ENCODE results near the gene CLCN6. TPM values are rescaled to one million over a fixed set of nuclear protein-coding genes. Genes with fewer than 3 reads are reported as not detected.

CLCN6 gene
- total and polyA plus RNA-seq, 2 donors (not counting 1 experiment from before 2014, with no cell fraction given), result 35.0 to 99.8 TPM

DNA sequence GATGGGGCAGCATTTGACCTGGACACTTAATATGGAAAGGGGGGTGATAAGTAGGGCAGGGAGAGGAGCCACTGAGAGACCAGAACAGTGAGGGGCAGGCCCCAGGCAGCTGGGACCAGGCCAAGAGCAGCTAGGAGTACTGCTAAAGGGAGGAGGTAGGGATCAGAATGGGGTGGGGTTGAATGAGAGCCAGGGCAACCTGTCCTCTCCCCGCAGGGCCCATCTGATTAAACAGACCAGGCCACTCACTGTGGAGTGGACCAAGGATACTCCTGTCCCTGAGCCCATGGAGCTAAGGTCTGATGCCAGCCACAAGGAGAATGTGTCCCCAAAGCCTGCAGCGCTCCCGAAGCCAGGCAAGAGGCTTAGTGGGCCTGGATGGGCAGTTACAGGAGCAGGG, 41.9 kb upstream of the CLCN6 start:
- Histone ChIP-seq H3K79me2 (ENCODE audit: control insufficient read depth, insufficient read depth, low read length) (no peaks in the 10 kb centered on the region), H3K27me3 (replicated peaks in 1 of 4; ENCODE audit: control extremely low read depth in 1 of 4, control insufficient read depth in 3 of 4, insufficient read depth in 4 of 4, low read length in 3 of 4) (peaks cover 0 to 21% (median 2%) of the 10 kb centered on the region in 4 experiments), H3K36me3 (replicated peaks in 1 of 2; ENCODE audit: control extremely low read depth in 1 of 2, control insufficient read depth in 1 of 2, extremely low read depth in 1 of 2, insufficient read depth in 2 of 2, low read length in 1 of 2) (no peaks in the 10 kb centered on the region), H3K9ac (ENCODE audit: low read length) (no peak overlapping the region), H3K4me2 (replicated peaks; ENCODE audit: low read depth, low read length, poor library complexity, severe bottlenecking) (no peak overlapping the region), H2AFZ (ENCODE audit: insufficient read depth, low read depth, low read length, poor library complexity, severe bottlenecking) (no peak overlapping the region), H3K4me1 (ENCODE audit: control insufficient read depth in 2 of 2, insufficient read depth in 2 of 2, low read length in 2 of 2) (peaks cover 6 to 7% of the 10 kb centered on the region in 2 donors), H3K4me3 (ENCODE audit: control extremely low read depth in 1 of 5, extremely low read depth in 1 of 5, insufficient read depth in 1 of 5, low read depth in 2 of 5, low read length in 4 of 5) (no peak overlapping the region), H4K20me1 (ENCODE audit: control insufficient read depth, insufficient read depth, low read length, poor library complexity, severe bottlenecking) (no peaks in the 10 kb centered on the region), H3K9me3 (ENCODE audit: control extremely low read depth in 1 of 3, control insufficient read depth in 2 of 3, insufficient read depth in 1 of 3, low read length in 2 of 3) (peaks cover 0 to 5% (median 0%) of the 10 kb centered on the region in 3 donors), H3K27ac (ENCODE audit: low read length in 2 of 2) (no peak overlapping the region)
- ChIA-PET CTCF (no interaction called here), POLR2A (no interaction called here)
- no peaks in the 10 kb centered on the region for H3K9me3 Mint-ChIP-seq (ENCODE audit: insufficient read depth)
- H3K27ac Mint-ChIP-seq, result no peak overlapping the region
- peaks cover 3% of the 10 kb centered on the region for H3K4me1 Mint-ChIP-seq
- DNase-seq, result no peak
- intact Hi-C loops (cut with micrococcal nuclease), result no loop called here
- H3K27me3 Mint-ChIP-seq, result peaks cover 18% of the 10 kb centered on the region
- 98% methylated on average over 3 of the region's 3 CpGs for WGBS (ENCODE audit: insufficient coverage)
- ATAC-seq (ENCODE audit: low read depth), result no peak
- TF ChIP-seq CTCF (IDR thresholded peaks at IDR 0.05), result no peak
- TF ChIP-seq EZH2 (IDR thresholded peaks at IDR 0.05; ENCODE audit: borderline replicate concordance, insufficient read depth, low read depth, low read length, poor library complexity, severe bottlenecking), result no peak
- H3K4me3 Mint-ChIP-seq, result no peak overlapping the region

DNA sequence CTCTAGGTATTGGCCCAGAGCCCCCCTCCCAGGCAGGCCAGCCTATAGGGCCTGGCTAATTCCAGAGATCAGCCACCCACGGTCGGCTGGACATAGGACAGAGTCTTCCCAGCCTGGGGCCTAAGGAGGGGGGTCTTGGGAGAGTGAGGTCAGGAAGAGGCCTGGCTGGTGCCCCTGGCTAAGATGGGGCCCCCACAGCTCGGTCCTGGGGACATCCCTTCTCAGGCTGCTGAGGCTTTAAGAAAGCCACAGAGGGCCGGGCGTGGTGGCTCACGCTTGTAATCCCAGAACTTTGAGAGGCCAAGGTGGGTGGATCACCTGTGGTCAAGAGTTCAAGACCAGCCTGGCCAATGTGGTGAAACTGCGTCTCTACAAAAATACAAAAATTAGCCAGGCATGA, 41.5 kb upstream of the CLCN6 start:
- DNase-seq (no peak), ATAC-seq (ENCODE audit: low read depth) (no peak)
- WGBS (ENCODE audit: insufficient coverage), result 86% methylated on average over 6 of the region's 7 CpGs
- TF ChIP-seq CTCF (IDR thresholded peaks at IDR 0.05) (no peak), EZH2 (IDR thresholded peaks at IDR 0.05; ENCODE audit: borderline replicate concordance, insufficient read depth, low read depth, low read length, poor library complexity, severe bottlenecking) (no peak)
- Histone ChIP-seq H3K27me3 (replicated peaks in 1 of 4; ENCODE audit: control extremely low read depth in 1 of 4, control insufficient read depth in 3 of 4, insufficient read depth in 4 of 4, low read length in 3 of 4) (peaks cover 0 to 21% (median 2%) of the 10 kb centered on the region in 4 experiments), H3K27ac (ENCODE audit: low read length in 2 of 2) (no peak overlapping the region), H3K4me2 (replicated peaks; ENCODE audit: low read depth, low read length, poor library complexity, severe bottlenecking) (no peak overlapping the region), H3K4me3 (ENCODE audit: control extremely low read depth in 1 of 5, extremely low read depth in 1 of 5, insufficient read depth in 1 of 5, low read depth in 2 of 5, low read length in 4 of 5) (no peak overlapping the region), H3K36me3 (replicated peaks in 1 of 2; ENCODE audit: control extremely low read depth in 1 of 2, control insufficient read depth in 1 of 2, extremely low read depth in 1 of 2, insufficient read depth in 2 of 2, low read length in 1 of 2) (no peaks in the 10 kb centered on the region), H3K9me3 (ENCODE audit: control extremely low read depth in 1 of 3, control insufficient read depth in 2 of 3, insufficient read depth in 1 of 3, low read length in 2 of 3) (peaks cover 0 to 5% (median 0%) of the 10 kb centered on the region in 3 donors), H3K9ac (ENCODE audit: low read length) (no peak overlapping the region), H3K79me2 (ENCODE audit: control insufficient read depth, insufficient read depth, low read length) (no peaks in the 10 kb centered on the region), H3K4me1 (ENCODE audit: control insufficient read depth in 2 of 2, insufficient read depth in 2 of 2, low read length in 2 of 2) (peaks cover 6 to 7% of the 10 kb centered on the region in 2 donors), H2AFZ (ENCODE audit: insufficient read depth, low read depth, low read length, poor library complexity, severe bottlenecking) (no peak overlapping the region), H4K20me1 (ENCODE audit: control insufficient read depth, insufficient read depth, low read length, poor library complexity, severe bottlenecking) (no peaks in the 10 kb centered on the region)
- CTCF ChIA-PET, result no interaction called here
- peaks cover 3% of the 10 kb centered on the region for H3K4me1 Mint-ChIP-seq
- H3K4me3 Mint-ChIP-seq, result no peak overlapping the region
- POLR2A ChIA-PET, result no interaction called here
- H3K27me3 Mint-ChIP-seq, result peaks cover 18% of the 10 kb centered on the region
- intact Hi-C loops (cut with micrococcal nuclease), result no loop called here
- H3K27ac Mint-ChIP-seq, result no peak overlapping the region
- no peaks in the 10 kb centered on the region for H3K9me3 Mint-ChIP-seq (ENCODE audit: insufficient read depth)

All from B cell (primary cell).